HG03039 (cell line): ENCODE results near the gene C13orf46.

Experiments used
- ATAC-seq: cut with Tn5 transposase; IDR thresholded peaks from one replicate; pipeline ENCODE4 v1.9.1; 2021; ENCODE audit warnings: mild to moderate bottlenecking, moderate library complexity; ENCODE audit not compliant: unreplicated experiment

C13orf46 gene

DNA sequence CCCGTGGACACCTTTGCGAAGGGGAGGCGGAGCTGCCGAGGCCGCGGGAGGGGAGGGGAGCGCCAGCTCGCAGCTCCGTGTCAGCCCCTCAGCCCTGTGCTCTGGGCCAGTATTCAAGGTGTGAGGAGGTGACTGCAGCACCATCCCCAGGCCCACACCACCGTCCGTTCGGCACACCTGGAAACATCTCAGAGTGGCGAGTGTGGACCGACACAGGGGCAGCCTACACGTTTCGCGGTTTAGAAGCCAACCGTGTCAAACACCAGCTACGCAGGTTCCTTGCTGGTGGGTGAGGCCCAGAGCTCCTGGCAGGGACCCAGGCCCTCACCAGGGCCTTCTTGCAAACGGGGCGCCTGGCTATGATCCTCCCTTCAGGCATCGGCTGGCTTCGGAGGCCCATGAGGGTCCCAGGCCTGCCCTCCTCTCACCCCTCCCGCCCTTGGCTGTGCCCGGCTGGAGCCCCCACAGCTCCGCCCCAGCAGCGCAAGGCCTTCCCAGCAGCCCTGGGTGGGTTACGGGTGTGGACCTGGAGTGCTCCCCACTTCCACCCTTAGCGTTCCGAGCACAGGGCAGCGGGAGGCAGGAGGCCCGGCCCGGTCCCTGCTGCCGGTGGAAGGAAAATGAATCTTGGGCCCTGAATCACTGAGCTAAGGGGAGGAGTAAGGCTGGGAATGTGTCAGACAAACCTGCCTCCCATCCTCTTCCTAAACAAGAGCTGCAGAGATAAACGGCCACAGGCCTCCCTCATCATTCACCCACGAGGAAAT is 1.2 kb downstream of the C13orf46 start:
- no peak for ATAC-seq

DNA sequence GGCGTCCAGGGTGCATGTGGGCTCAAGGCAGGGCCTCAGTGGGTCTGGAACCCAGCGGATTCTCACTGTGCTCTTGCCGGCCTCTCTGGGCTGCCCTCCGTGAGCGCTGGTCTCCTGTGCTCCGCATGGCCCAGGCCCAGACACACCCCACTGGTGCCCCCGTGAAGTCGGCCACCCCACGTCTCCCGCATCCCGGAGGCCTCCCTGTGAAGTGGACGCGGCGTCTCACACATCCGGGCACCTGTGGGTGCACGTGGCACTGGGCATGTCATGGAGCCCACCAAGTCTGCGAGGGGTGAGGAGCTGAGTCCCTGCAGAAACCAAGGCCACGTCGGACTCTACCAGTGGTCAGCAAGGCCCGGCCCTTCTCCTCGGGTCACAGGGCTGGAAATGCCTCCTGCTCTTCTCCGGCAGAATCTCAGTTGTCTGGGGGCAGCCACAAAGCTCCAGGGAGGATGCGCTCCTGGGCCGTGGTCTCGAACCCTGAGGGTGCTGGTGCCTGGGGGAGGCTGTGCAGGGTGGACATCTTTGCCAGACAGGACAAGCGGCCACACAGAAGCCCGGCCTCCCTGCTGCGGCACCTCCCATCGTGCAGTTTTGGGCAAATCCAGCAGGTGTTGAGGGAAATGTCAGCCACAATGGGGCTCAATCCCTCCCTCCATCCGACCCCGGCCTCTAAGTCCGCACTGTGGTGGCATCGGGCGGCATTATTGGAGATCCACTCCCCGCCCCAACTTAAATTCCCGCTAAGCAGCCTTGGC is 2.2 kb downstream of the C13orf46 start:
- ATAC-seq = no peak

DNA sequence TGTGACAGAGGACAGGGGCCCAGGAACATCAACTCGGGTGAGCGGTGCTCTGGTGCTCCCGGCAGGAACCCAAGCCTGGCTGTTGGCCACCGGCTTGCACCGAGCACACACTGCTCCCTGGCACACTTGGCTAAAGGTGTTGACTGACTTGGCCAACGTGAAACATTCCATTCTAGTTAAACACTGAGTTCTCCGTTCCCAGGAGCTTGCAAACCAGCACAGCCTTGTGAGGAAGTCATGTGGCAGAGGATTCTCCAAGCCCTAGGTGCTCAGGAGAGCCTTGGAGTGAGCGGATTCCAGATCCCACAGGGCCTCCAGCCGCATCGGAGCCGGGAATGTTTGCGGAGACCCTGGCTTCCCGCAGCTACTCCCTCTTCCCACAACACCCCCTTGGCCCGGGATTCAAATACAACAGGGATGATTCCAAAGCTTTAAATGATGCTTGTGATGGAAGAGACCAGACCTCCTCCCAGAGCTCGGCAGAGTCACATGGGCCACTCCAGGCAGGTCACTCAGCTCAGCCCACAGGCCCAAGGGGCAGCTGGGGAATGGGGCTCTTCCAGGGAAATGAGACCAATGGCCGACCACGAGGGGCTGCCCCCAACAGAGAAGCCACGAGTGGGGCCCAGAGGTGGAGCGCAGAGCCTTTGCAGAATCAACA is 2.9 kb downstream of the C13orf46 start:
- no peak for ATAC-seq

- ATAC-seq = no peak
These were observed 3.8 kb downstream of the C13orf46 start for GRCh38 chr13:113969973-113970611.

GRCh38 chr13:113969311-113969972 is 4.4 kb downstream of the C13orf46 start:
- ATAC-seq = no peak

GRCh38 chr13:113968463-113969310 is 5.2 kb downstream of the C13orf46 start:
- no peak for ATAC-seq

- no peak for ATAC-seq
These were observed 6.0 kb downstream of the C13orf46 start for GRCh38 chr13:113967729-113968462.

DNA sequence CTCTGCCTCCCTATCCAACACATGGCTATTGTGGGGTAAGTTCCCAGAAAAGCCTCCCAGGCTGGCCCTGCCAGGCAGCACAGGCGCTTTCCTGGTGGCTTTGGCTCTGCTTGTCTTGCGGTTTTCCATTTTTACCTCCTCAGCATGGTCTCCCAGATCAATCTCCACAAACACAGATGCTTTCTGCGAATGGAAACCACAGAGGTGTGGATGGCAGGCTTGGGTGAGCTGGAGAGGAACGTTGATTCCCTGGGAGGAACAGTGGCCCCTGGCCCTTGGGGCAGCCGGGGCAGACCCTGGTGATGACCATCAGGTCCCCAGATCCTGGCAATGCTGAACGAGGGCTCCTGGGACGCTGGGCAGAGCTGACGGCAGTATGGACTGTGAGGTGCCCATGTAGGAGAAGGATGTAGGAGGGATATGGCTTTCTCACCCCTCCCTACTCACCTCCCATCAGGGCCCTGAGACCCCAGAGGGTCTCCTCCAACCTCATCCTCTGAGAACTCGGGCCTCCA is 6.6 kb downstream of the C13orf46 start:
- no peak for ATAC-seq

GRCh38 chr13:113965968-113966884 is 7.7 kb downstream of the C13orf46 start:
- no peak for ATAC-seq

GRCh38 chr13:113965383-113965874 is 8.4 kb downstream of the C13orf46 start:
- ATAC-seq = no peak

- no peak for ATAC-seq
These were observed 9.5 kb downstream of the C13orf46 start for GRCh38 chr13:113964251-113964995.

DNA sequence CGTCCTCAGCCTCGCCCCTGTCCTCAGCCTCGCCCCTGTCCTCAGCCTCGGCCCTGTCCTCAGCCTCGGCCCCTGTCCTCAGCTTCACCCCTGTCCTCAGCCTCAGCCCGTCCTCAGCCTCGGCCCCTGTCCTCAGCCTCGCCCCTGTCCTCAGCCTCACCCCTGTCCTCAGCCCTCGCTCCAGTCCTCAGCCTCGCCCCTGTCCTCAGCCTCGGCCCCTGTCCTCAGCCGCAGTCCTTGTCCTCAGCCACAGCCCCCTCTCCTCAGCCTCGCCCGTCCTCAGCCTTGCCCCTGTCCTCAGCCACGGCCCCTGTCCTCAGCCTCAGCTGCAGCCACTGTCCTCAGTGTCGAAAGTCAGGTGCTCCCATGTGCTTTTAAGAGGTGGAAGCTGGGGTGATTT is 10.5 kb downstream of the C13orf46 start:
- ATAC-seq = no peak

DNA sequence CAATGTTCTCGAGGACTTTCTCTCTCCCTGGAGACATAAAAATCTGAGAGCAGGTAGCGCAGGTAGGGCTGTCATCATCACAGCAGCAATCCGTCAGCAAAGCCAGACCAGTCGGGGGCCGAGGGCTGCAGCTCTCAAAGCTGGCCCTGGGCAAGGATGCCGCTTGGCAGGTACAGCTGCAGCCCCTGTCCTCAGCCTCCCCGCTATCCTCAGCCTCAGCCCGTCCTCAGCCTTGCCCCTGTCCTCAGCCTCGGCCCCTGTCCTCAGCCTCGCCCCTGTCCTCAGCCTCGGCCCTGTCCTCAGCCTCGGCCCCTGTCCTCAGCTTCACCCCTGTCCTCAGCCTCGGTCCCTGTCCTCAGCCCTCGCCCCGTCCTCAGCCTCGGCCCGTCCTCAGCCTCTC is 10.9 kb downstream of the C13orf46 start:
- ATAC-seq = no peak

DNA sequence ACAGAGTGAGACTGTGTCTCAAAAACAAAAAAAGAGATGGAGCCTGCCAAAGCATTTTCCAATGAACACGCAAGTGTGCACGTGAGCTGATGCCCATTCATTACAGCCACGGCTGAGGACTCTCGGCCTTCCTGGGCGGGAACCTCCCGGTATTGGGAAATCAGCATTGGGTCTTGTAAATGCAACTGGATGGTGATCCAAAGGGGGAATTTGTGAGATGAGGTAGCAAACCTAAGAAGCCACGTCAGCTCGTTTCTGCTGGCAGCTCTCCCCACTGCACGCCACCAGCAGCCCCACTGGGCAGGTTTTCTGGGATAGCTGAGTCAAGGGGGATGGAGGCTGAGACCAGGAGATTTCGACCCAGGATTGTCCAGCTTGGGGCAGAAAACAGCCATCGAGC is 11.5 kb downstream of the C13orf46 start:
- ATAC-seq = no peak

DNA sequence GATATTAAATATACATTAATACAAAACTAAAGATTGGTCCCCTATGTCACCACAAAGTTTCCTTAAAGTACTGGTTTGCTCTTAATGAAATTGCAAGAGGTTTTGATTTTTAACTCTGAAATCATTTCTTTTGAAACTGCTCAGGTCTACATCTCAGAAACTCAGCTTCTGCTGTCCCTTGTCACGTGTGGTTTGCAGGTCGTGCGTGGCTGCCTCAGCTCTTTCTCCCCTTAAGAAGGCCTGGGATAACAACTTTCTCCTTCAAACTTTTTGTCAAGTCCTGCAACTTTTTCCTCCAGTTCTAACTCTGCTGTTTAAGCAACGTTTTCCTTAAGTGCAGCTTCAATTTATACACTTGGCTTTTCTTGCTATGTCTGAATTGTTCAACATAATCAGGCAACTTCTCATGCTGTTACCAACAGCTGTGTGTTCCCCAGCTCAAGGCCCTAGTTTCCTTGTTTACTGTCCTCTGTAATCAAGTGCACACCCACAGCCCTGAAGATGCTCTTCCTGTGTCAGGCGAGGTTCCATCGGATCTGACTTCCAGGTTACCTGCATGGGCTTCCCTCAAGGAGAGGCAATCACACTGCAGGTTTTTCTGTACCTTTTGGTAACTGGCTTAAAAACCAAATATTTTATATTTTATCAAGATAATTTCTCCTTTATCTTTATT is 13.5 kb downstream of the C13orf46 start:
- ATAC-seq = no peak

DNA sequence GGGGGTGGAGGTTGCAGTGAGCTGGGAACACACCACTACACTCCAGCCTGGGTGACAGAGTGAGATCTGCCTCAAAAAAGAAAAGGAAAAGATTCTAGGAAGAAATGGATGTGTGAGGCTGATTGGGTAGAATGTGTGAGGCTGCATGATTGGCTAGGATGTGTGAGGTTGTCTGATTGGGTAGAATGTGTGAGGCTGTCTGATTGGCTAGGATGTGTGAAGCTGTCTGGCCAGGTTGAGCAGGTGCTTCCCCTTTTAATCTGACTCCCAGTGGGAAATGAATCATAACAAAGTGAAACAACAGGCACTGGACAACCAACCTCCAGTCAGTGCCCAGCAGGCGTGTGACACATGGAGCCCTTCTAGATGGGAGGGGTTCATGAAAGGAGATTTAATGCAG is 14.7 kb downstream of the C13orf46 start:
- ATAC-seq = no peak

DNA sequence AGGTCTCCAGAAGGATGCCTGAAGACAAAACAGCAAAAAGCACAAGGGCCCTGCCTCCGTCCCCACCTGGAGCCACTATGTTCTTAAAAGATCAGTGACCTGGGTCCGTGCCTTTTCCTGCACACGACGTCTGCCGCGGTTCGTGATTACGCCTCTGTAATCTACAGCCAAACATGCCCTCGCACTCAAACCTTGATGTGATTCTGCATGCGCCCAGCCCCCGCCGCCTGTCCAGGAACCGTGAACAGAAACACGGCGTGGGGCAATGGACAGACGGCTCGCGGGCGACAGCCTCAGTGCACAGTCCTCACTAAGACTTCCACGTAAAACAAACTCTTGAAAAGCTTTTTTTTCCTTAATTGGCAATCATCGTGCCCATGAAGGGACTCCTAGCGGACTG is 15.5 kb downstream of the C13orf46 start:
- no peak for ATAC-seq
